IPS-NIHi11 (cell line): ENCODE measurements around the gene ZC3H7A.

Experiments used
- DNase-seq: peaks from one replicate; pipeline ENCODE4 v3.0.0; 2012; ENCODE audit warnings: mixed read lengths, low spot score

Gene ZC3H7A

GRCh38 chr16:11705311-11706025, 91.6 kb downstream of the ZC3H7A start:
- no peak for DNase-seq
